ENCODE results near the gene PTPN2.

- TF ChIP-seq CTCF (IDR thresholded peaks at IDR 0.05) (no peak), POLR2A (IDR thresholded peaks at IDR 0.05) (no peak)
Observed at GRCh38 chr18:12816451-12816850, 67.6 kb downstream of the PTPN2 start.

All from heart left ventricle (tissue), 13 donors.